ENCODE measurements around the gene VEGFA.

The VEGFA gene

GRCh38 chr6:43770372-43771209 is 580 bp downstream of the VEGFA start:
- Histone ChIP-seq H3K9me3 (ENCODE audit: insufficient read depth, low read length) (no peaks in the 10 kb centered on the region), H3K4me3 (ENCODE audit: insufficient read length, low read depth) (peak overlapping the region; percentile 83), H3K36me3 (ENCODE audit: insufficient read depth, insufficient read length, low read length) (peaks cover 10% of the 10 kb centered on the region), H3K4me1 (ENCODE audit: insufficient read depth, insufficient read length) (peaks cover 20% of the 10 kb centered on the region), H3K9ac (ENCODE audit: insufficient read length, low read depth) (peak overlapping the region; percentile 89), H3K27me3 (ENCODE audit: insufficient read depth, insufficient read length) (no peaks in the 10 kb centered on the region)
- no peak for TF ChIP-seq ZNF274 (IDR thresholded peaks at IDR 0.05; ENCODE audit: low read depth, low read length)
- TF ChIP-seq YY1 (IDR thresholded peaks at IDR 0.05; ENCODE audit: insufficient read depth, insufficient read length), result no peak
- TF ChIP-seq SUZ12 (IDR thresholded peaks at IDR 0.05; ENCODE audit: extremely low read depth, insufficient read depth, insufficient read length), result no peak
- DNase-seq (ENCODE audit: low read depth, low spot score), result no peak

- H3K36me3 ChIP-seq (ENCODE audit: insufficient read depth, insufficient read length, low read length), result peaks cover 15% of the 10 kb centered on the region
- TF ChIP-seq ZNF274 (IDR thresholded peaks at IDR 0.05; ENCODE audit: low read depth, low read length), result no peak
- no peak for TF ChIP-seq SUZ12 (IDR thresholded peaks at IDR 0.05; ENCODE audit: extremely low read depth, insufficient read depth, insufficient read length)
- no peak for TF ChIP-seq YY1 (IDR thresholded peaks at IDR 0.05; ENCODE audit: insufficient read depth, insufficient read length)
- H3K27me3 ChIP-seq (ENCODE audit: insufficient read depth, insufficient read length), result no peaks in the 10 kb centered on the region
Measured at GRCh38 chr6:43771210-43771857, 1.3 kb downstream of the VEGFA start.

GRCh38 chr6:43771858-43772680 is 2.1 kb downstream of the VEGFA start:
- Histone ChIP-seq H3K4me3 (ENCODE audit: insufficient read length, low read depth) (peak overlapping the region; percentile 83), H3K27me3 (ENCODE audit: insufficient read depth, insufficient read length) (no peaks in the 10 kb centered on the region), H3K36me3 (ENCODE audit: insufficient read depth, insufficient read length, low read length) (peaks cover 23% of the 10 kb centered on the region), H3K9ac (ENCODE audit: insufficient read length, low read depth) (peak overlapping the region; percentile 89), H3K4me1 (ENCODE audit: insufficient read depth, insufficient read length) (peaks cover 20% of the 10 kb centered on the region), H3K9me3 (ENCODE audit: insufficient read depth, low read length) (no peaks in the 10 kb centered on the region)
- no peak for TF ChIP-seq YY1 (IDR thresholded peaks at IDR 0.05; ENCODE audit: insufficient read depth, insufficient read length)
- no peak for TF ChIP-seq SUZ12 (IDR thresholded peaks at IDR 0.05; ENCODE audit: extremely low read depth, insufficient read depth, insufficient read length)
- no peak for TF ChIP-seq ZNF274 (IDR thresholded peaks at IDR 0.05; ENCODE audit: low read depth, low read length)
- DNase-seq (ENCODE audit: low read depth, low spot score), result no peak

More at GRCh38 chr6:43771210-43771857, 1.3 kb downstream of the VEGFA start:
- peak overlapping the region; percentile 83 for H3K4me3 ChIP-seq (ENCODE audit: insufficient read length, low read depth)
- no peaks in the 10 kb centered on the region for H3K9me3 ChIP-seq (ENCODE audit: insufficient read depth, low read length)
- DNase-seq (ENCODE audit: low read depth, low spot score), result no peak
- peak overlapping the region; percentile 89 for H3K9ac ChIP-seq (ENCODE audit: insufficient read length, low read depth)
- H3K4me1 ChIP-seq (ENCODE audit: insufficient read depth, insufficient read length), result peaks cover 20% of the 10 kb centered on the region

- no peaks in the 10 kb centered on the region for H3K9me3 ChIP-seq (ENCODE audit: insufficient read depth, low read length)
- H3K36me3 ChIP-seq (ENCODE audit: insufficient read depth, insufficient read length, low read length), result peaks cover 29% of the 10 kb centered on the region
- TF ChIP-seq SUZ12 (IDR thresholded peaks at IDR 0.05; ENCODE audit: extremely low read depth, insufficient read depth, insufficient read length), result no peak
- TF ChIP-seq ZNF274 (IDR thresholded peaks at IDR 0.05; ENCODE audit: low read depth, low read length), result no peak
- no peak for TF ChIP-seq YY1 (IDR thresholded peaks at IDR 0.05; ENCODE audit: insufficient read depth, insufficient read length)
- peak overlapping the region; percentile 81 for H3K9ac ChIP-seq (ENCODE audit: insufficient read length, low read depth)
- no peak for DNase-seq (ENCODE audit: low read depth, low spot score)
- peaks cover 20% of the 10 kb centered on the region for H3K4me1 ChIP-seq (ENCODE audit: insufficient read depth, insufficient read length)
- no peaks in the 10 kb centered on the region for H3K27me3 ChIP-seq (ENCODE audit: insufficient read depth, insufficient read length)
- H3K4me3 ChIP-seq (ENCODE audit: insufficient read length, low read depth), result peak overlapping the region; percentile 83
Measured at GRCh38 chr6:43772681-43773049, 2.7 kb downstream of the VEGFA start.

- DNase-seq (ENCODE audit: low read depth, low spot score), result no peak
- peak overlapping the region; percentile 83 for H3K4me3 ChIP-seq (ENCODE audit: insufficient read length, low read depth)
- peaks cover 18% of the 10 kb centered on the region for H3K4me1 ChIP-seq (ENCODE audit: insufficient read depth, insufficient read length)
- peaks cover 35% of the 10 kb centered on the region for H3K36me3 ChIP-seq (ENCODE audit: insufficient read depth, insufficient read length, low read length)
- no peak for TF ChIP-seq ZNF274 (IDR thresholded peaks at IDR 0.05; ENCODE audit: low read depth, low read length)
- no peaks in the 10 kb centered on the region for H3K9me3 ChIP-seq (ENCODE audit: insufficient read depth, low read length)
- no peaks in the 10 kb centered on the region for H3K27me3 ChIP-seq (ENCODE audit: insufficient read depth, insufficient read length)
- H3K9ac ChIP-seq (ENCODE audit: insufficient read length, low read depth), result peak overlapping the region; percentile 81
Measured at GRCh38 chr6:43773050-43773979, 3.3 kb downstream of the VEGFA start.

GRCh38 chr6:43773980-43774775 is 4.2 kb downstream of the VEGFA start:
- no peak for TF ChIP-seq YY1 (IDR thresholded peaks at IDR 0.05; ENCODE audit: insufficient read depth, insufficient read length)
- TF ChIP-seq SUZ12 (IDR thresholded peaks at IDR 0.05; ENCODE audit: extremely low read depth, insufficient read depth, insufficient read length), result no peak
- TF ChIP-seq ZNF274 (IDR thresholded peaks at IDR 0.05; ENCODE audit: low read depth, low read length), result no peak
- H3K27me3 ChIP-seq (ENCODE audit: insufficient read depth, insufficient read length), result no peaks in the 10 kb centered on the region
- peak overlapping the region; percentile 32 for H3K9ac ChIP-seq (ENCODE audit: insufficient read length, low read depth)
- H3K4me1 ChIP-seq (ENCODE audit: insufficient read depth, insufficient read length), result peaks cover 16% of the 10 kb centered on the region
- H3K4me3 ChIP-seq (ENCODE audit: insufficient read length, low read depth), result no peak overlapping the region
- no peak for DNase-seq (ENCODE audit: low read depth, low spot score)
- H3K36me3 ChIP-seq (ENCODE audit: insufficient read depth, insufficient read length, low read length), result peaks cover 44% of the 10 kb centered on the region
- no peaks in the 10 kb centered on the region for H3K9me3 ChIP-seq (ENCODE audit: insufficient read depth, low read length)

Data from NT2/D1 (cell line).